ENCODE data around the gene SET. TPM values are rescaled to one million over a fixed set of nuclear protein-coding genes. Genes with fewer than 3 reads are reported as not detected.

The SET gene
- total RNA-seq, 1 donor from 2014 or later: 307 TPM

GRCh38 chr9:128713411-128713780, 24.4 kb downstream of the SET start:
- DNase-seq: no peak

- no peak for DNase-seq
These were observed 25.0 kb downstream of the SET start for GRCh38 chr9:128713941-128714573.

- no peak for DNase-seq
These were observed 25.8 kb downstream of the SET start for GRCh38 chr9:128714586-128715435.

- no peak for DNase-seq
These were observed 26.4 kb downstream of the SET start for GRCh38 chr9:128715436-128715750.

- no peak for DNase-seq
These were observed 27.7 kb downstream of the SET start for GRCh38 chr9:128716581-128717254.

GRCh38 chr9:128718047-128718446, 29.0 kb downstream of the SET start:
- no peak for DNase-seq

GRCh38 chr9:128718475-128718874, 29.5 kb downstream of the SET start:
- no peak for DNase-seq

- DNase-seq: no peak
These were observed 31.0 kb downstream of the SET start for GRCh38 chr9:128719919-128720605.

- DNase-seq: no peak
These were observed 31.9 kb downstream of the SET start for GRCh38 chr9:128720841-128721486.

- DNase-seq: no peak
These were observed 32.5 kb downstream of the SET start for GRCh38 chr9:128721487-128722010.

- no peak for DNase-seq
These were observed 33.6 kb downstream of the SET start for GRCh38 chr9:128722380-128723351.

- DNase-seq: no peak
These were observed 34.4 kb downstream of the SET start for GRCh38 chr9:128723352-128723865.

GRCh38 chr9:128723866-128724743, 35.1 kb downstream of the SET start, which contains the start of gene ZDHHC12:
TSS of gene ZDHHC12 (minus strand) at chr9:128724127. CDS start at chr9:128724093, 34 bp downstream.
- peak; percentile 96 for DNase-seq

GRCh38 chr9:128724744-128725211, 35.8 kb downstream of the SET start:
- peak; percentile 68 for DNase-seq

- no peak for DNase-seq
These were observed 38.7 kb downstream of the SET start for GRCh38 chr9:128727640-128728248.

GRCh38 chr9:128728298-128728697, 39.3 kb downstream of the SET start:
- DNase-seq: no peak

- DNase-seq: no peak
These were observed 40.3 kb downstream of the SET start for GRCh38 chr9:128729302-128729701.

- DNase-seq: no peak
These were observed 40.9 kb downstream of the SET start for GRCh38 chr9:128729766-128730517.
